Choroid plexus epithelial cell (primary cell): ENCODE data around the gene PEX5L.
A peak's percentile ranks its signal among the peaks of the same experiment; 100 is the strongest.

ENCODE experiments used
- DNase-seq: peaks from one replicate; pipeline ENCODE4 v3.0.0-alpha.2; 2010; ENCODE audit warnings: low read depth
- H3K4me3 ChIP-seq: 2 replicates; pipeline ENCODE4 v1.5.1; 2011; ENCODE audit warnings: low read depth, mild to moderate bottlenecking, control low read depth, low read length, moderate library complexity
- TF ChIP-seq, protein P1 (sequence below): conservative IDR thresholded peaks from 2 replicates; pipeline ENCODE4 v1.5.1; 2011; ENCODE audit warnings: low read depth, mild to moderate bottlenecking, control low read depth, inconsistent platforms, low read length, moderate library complexity

The PEX5L gene

GRCh38 chr3:179949412-179949811 lies 87.3 kb downstream of the PEX5L start:
- DNase-seq, result no peak
- H3K4me3 ChIP-seq, result no peak overlapping the region

DNA sequence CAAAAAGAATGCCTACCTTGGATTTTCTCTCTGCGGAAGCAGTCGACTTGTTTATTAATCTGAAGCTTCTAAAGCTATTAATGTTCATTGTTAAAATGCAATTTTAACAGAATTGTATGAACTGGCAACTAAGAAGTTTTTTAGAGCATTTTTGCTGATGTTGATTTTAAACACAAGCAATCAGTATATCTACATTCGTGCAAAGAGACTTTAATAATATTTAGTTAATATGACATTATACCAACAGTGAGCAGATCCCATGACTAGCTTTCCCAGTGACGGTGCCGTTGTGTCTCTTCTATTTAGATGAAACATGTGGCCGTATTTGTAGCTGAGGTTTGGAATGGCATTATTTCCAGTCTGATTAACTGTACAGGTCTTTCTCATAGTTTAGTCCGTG lies 88.0 kb downstream of the PEX5L start:
- no peak overlapping the region for H3K4me3 ChIP-seq
- no peak for DNase-seq
- TF ChIP-seq, protein P1, sequence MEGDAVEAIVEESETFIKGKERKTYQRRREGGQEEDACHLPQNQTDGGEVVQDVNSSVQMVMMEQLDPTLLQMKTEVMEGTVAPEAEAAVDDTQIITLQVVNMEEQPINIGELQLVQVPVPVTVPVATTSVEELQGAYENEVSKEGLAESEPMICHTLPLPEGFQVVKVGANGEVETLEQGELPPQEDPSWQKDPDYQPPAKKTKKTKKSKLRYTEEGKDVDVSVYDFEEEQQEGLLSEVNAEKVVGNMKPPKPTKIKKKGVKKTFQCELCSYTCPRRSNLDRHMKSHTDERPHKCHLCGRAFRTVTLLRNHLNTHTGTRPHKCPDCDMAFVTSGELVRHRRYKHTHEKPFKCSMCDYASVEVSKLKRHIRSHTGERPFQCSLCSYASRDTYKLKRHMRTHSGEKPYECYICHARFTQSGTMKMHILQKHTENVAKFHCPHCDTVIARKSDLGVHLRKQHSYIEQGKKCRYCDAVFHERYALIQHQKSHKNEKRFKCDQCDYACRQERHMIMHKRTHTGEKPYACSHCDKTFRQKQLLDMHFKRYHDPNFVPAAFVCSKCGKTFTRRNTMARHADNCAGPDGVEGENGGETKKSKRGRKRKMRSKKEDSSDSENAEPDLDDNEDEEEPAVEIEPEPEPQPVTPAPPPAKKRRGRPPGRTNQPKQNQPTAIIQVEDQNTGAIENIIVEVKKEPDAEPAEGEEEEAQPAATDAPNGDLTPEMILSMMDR, result no peak

More at GRCh38 chr3:179949412-179949811, 87.3 kb downstream of the PEX5L start:
- TF ChIP-seq, protein P1, result no peak

- TF ChIP-seq, protein P1, result no peak
- DNase-seq, result no peak
- no peak overlapping the region for H3K4me3 ChIP-seq
Observed at GRCh38 chr3:179945569-179945968, 91.2 kb downstream of the PEX5L start.

- no peak overlapping the region for H3K4me3 ChIP-seq
- TF ChIP-seq, protein P1, result no peak
- DNase-seq, result no peak
Observed at GRCh38 chr3:179943117-179943880, 93.4 kb downstream of the PEX5L start.

DNA sequence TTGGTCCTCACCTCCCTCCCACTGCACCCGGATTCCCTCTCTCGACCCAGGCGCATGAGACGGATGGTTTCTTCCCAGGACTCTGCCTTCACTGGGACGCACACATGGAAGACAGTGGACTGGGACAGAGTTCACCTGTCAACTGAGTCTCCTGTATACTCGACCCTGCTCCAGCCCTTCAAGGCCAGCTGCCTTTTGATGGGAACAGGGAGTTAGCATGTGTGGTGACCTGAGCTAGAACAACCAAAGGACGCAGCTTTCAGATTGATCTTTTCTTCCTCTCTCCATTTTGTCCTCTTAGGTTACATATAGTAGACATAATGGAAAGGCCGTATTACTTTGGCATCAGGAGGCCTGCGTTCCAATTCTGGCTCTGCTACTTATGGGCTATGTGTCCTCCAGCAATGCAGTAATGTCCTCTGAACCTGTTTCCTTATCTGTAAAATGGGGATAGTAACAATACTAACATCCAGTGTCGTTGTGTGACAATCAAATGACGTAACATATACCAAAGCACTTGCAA lies 94.1 kb downstream of the PEX5L start:
- peak overlapping the region; percentile 28 for H3K4me3 ChIP-seq
- no peak for DNase-seq
- TF ChIP-seq, protein P1, result no peak

GRCh38 chr3:179935710-179936109 lies 101.0 kb downstream of the PEX5L start:
- no peak for DNase-seq

More at GRCh38 chr3:179935710-179936109, 101.0 kb downstream of the PEX5L start:
- TF ChIP-seq, protein P1, result no peak
- H3K4me3 ChIP-seq, result no peak overlapping the region
